Keratinocyte (primary cell): ENCODE results near the gene BTBD1. TPM values are rescaled to one million over a fixed set of nuclear protein-coding genes. Genes with fewer than 3 reads are reported as not detected.

Source experiments
- DNase-seq: peaks from one replicate; pipeline ENCODE4 v3.0.0-alpha.2; 2011; ENCODE audit warnings: low read depth, missing footprints, low spot score
- FAIRE-seq: peaks from 2 replicates; lab custom pipeline; 2011; peaks lifted over from hg19 to GRCh38; lab: Jason Lieb, UNC
- H2AFZ ChIP-seq: 2 replicates; pipeline ENCODE4 v1.6.0; 2012; ENCODE audit warnings: low read length, control low read depth, inconsistent platforms; ENCODE audit not compliant: control insufficient read depth
- H3K27ac ChIP-seq: 2 replicates; pipeline ENCODE4 v1.5.1; 2011; ENCODE audit warnings: low read length; ENCODE audit not compliant: control insufficient read depth, insufficient read depth
- H3K27me3 ChIP-seq: 3 replicates; pipeline ENCODE4 v1.6.0; 2011; ENCODE audit warnings: low read length; ENCODE audit not compliant: control insufficient read depth, insufficient read depth; ENCODE audit errors: extremely low read depth
- H3K36me3 ChIP-seq, 2 experiments: 2 replicates in 1 of 2; 3 replicates in 1 of 2; pipeline ENCODE4 v1.5.1; 2011; ENCODE audit warnings: low read length in 2 of 2, mild to moderate bottlenecking in 1 of 2; ENCODE audit not compliant: control insufficient read depth in 2 of 2, insufficient read depth in 2 of 2; ENCODE audit errors: extremely low read depth in 1 of 2
- H3K4me1 ChIP-seq: 3 replicates; pipeline ENCODE4 v1.5.1; 2011; ENCODE audit warnings: low read length; ENCODE audit not compliant: control insufficient read depth, insufficient read depth; ENCODE audit errors: extremely low read depth
- H3K4me2 ChIP-seq: 3 replicates; pipeline ENCODE4 v1.6.0; 2011; ENCODE audit warnings: low read depth, low read length; ENCODE audit not compliant: control insufficient read depth, insufficient read depth; ENCODE audit errors: extremely low read depth
- H3K4me3 ChIP-seq, 3 experiments: fragments of 200-600 bp in 1 of 3; sonication (generic) in 1 of 3; 2 replicates in 2 of 3; 3 replicates in 1 of 3; pipeline ENCODE4 v1.5.1; 2011 to 2016; ENCODE audit warnings: low read length in 3 of 3, mild to moderate bottlenecking in 3 of 3, control low read depth in 2 of 3, inconsistent platforms in 1 of 3, low read depth in 1 of 3, mixed read lengths in 1 of 3, mixed run types in 1 of 3, moderate library complexity in 1 of 3; ENCODE audit not compliant: control insufficient read depth in 2 of 3, insufficient read depth in 2 of 3; ENCODE audit errors: extremely low read depth in 1 of 3
- H3K79me2 ChIP-seq: 2 replicates; pipeline ENCODE4 v1.6.0; 2012; ENCODE audit warnings: low read length; ENCODE audit not compliant: control insufficient read depth, insufficient read depth
- H3K9ac ChIP-seq: 3 replicates; pipeline ENCODE4 v1.6.0; 2011; ENCODE audit warnings: low read length; ENCODE audit not compliant: control insufficient read depth, insufficient read depth; ENCODE audit errors: extremely low read depth
- H3K9me1 ChIP-seq: 3 replicates; pipeline ENCODE4 v1.6.0; 2011; ENCODE audit warnings: low read length; ENCODE audit not compliant: control insufficient read depth, insufficient read depth; ENCODE audit errors: extremely low read depth
- H3K9me3 ChIP-seq: 2 replicates; pipeline ENCODE4 v1.5.1; 2012; ENCODE audit warnings: low read depth, low read length; ENCODE audit not compliant: control insufficient read depth
- H4K20me1 ChIP-seq: 3 replicates; pipeline ENCODE4 v1.6.0; 2011; ENCODE audit warnings: low read length; ENCODE audit not compliant: control insufficient read depth, insufficient read depth; ENCODE audit errors: extremely low read depth
- CTCF ChIP-seq, 3 experiments: IDR thresholded peaks in 1 of 3; conservative IDR thresholded peaks in 1 of 3; optimal IDR thresholded peaks in 1 of 3; 2 replicates in 2 of 3; 3 replicates in 1 of 3; pipeline versions ENCODE3 to v1.5.1; 2011; ENCODE audit warnings: low read length in 3 of 3, mild to moderate bottlenecking in 3 of 3, moderate library complexity in 2 of 3, control low read depth in 1 of 3, inconsistent platforms in 1 of 3; ENCODE audit not compliant: insufficient read depth in 2 of 3; ENCODE audit errors: extremely low read depth in 1 of 3
- EZH2 ChIP-seq: IDR thresholded peaks from one replicate; pipeline ENCODE4 v1.6.1; 2012; ENCODE audit warnings: inconsistent platforms, mild to moderate bottlenecking, low read length, moderate library complexity
- dilution Hi-C: fragments of 300-500 bp; cut with MboI; formaldehyde crosslinking; loops from one replicate; pipeline ENCODE4 v1.7.0; 2020; ENCODE audit warnings: low sequenced_read_pairs; ENCODE audit not compliant: extremely low pct_ligation_motif_present
- polyA plus RNA-seq, 5 experiments: library from polyadenylated mRNA; depleted of rRNA in 3 of 5; stranded (reverse) in 3 of 5; stranded (forward) in 1 of 5; unstranded in 1 of 5; fragments of >200 nt; gene quantifications; 1 replicate in 1 of 5; 2 replicates in 3 of 5; 3 replicates in 1 of 5; pipeline versions ENCODE4 v1.2.1 to v1.2.3, GENCODE V29; 2011 to 2012; ENCODE audit warnings: missing spikeins in 2 of 5, low read depth in 1 of 5, low replicate concordance in 1 of 5

BTBD1 gene
- polyA plus RNA-seq, 1 donor (not counting 4 experiments of a cell fraction or from before 2014, with no cell fraction given), result 70.5 TPM

- DNase-seq (no peak), FAIRE-seq (no peak)
- dilution Hi-C loops, result no loop called here
Observed at GRCh38 chr15:82970696-82971095, 96.4 kb downstream of the BTBD1 start.

GRCh38 chr15:82970078-82970686, 96.9 kb downstream of the BTBD1 start:
- FAIRE-seq (no peak), DNase-seq (no peak)
- H3K79me2 ChIP-seq, result no peaks in the 10 kb centered on the region
- H3K4me2 ChIP-seq, result no peak overlapping the region
- H3K9me3 ChIP-seq, result no peaks in the 10 kb centered on the region
- H3K9ac ChIP-seq, result no peak overlapping the region
- H3K27ac ChIP-seq, result no peak overlapping the region
- dilution Hi-C loops, result no loop called here
- peaks cover 4% of the 10 kb centered on the region for H3K27me3 ChIP-seq
- no peak overlapping the region for H2AFZ ChIP-seq
- H4K20me1 ChIP-seq, result no peaks in the 10 kb centered on the region
- H3K4me3 ChIP-seq, result no peak overlapping the region
- no peaks in the 10 kb centered on the region for H3K4me1 ChIP-seq
- TF ChIP-seq CTCF (optimal IDR thresholded peaks at IDR 0.05 in 1 of 3, IDR thresholded peaks at IDR 0.05 in 1 of 3, conservative IDR thresholded peaks at IDR 0.05 in 1 of 3; ENCODE audit: extremely low read depth in 1 of 3, insufficient read depth in 2 of 3, low read length in 3 of 3) (no peak), EZH2 (no peak)
- H3K36me3 ChIP-seq, result no peaks in the 10 kb centered on the region
- no peaks in the 10 kb centered on the region for H3K9me1 ChIP-seq

More at GRCh38 chr15:82970696-82971095, 96.4 kb downstream of the BTBD1 start:
- Histone ChIP-seq H3K9me1 (no peaks in the 10 kb centered on the region), H3K36me3 (no peaks in the 10 kb centered on the region), H3K4me2 (no peak overlapping the region), H3K4me1 (no peaks in the 10 kb centered on the region), H3K9me3 (no peaks in the 10 kb centered on the region), H3K27me3 (peaks cover 4% of the 10 kb centered on the region), H3K4me3 (no peak overlapping the region), H3K79me2 (no peaks in the 10 kb centered on the region), H3K27ac (no peak overlapping the region), H4K20me1 (no peaks in the 10 kb centered on the region), H3K9ac (no peak overlapping the region), H2AFZ (no peak overlapping the region)
- TF ChIP-seq CTCF (optimal IDR thresholded peaks at IDR 0.05 in 1 of 3, IDR thresholded peaks at IDR 0.05 in 1 of 3, conservative IDR thresholded peaks at IDR 0.05 in 1 of 3; ENCODE audit: extremely low read depth in 1 of 3, insufficient read depth in 2 of 3, low read length in 3 of 3) (no peak), EZH2 (no peak)
